NOMO-1 treated with dmso at 0.1 percent for 144 hours (cell line): ENCODE data around the gene CTSC.
"Not testable (repeated sequence)": the region's sequence is repeated elsewhere in the genome, so short reads cannot be mapped to it uniquely, and the experiment has no call there.

Source experiments
- DNase-seq: peaks from one replicate; lab custom pipeline; 2025; ENCODE audit not compliant: unreplicated experiment; lab: John Stamatoyannopoulos, UW

The CTSC gene

GRCh38 chr11:88284336-88285050 lies 53.0 kb downstream of the CTSC start:
- DNase-seq: no peak

DNA sequence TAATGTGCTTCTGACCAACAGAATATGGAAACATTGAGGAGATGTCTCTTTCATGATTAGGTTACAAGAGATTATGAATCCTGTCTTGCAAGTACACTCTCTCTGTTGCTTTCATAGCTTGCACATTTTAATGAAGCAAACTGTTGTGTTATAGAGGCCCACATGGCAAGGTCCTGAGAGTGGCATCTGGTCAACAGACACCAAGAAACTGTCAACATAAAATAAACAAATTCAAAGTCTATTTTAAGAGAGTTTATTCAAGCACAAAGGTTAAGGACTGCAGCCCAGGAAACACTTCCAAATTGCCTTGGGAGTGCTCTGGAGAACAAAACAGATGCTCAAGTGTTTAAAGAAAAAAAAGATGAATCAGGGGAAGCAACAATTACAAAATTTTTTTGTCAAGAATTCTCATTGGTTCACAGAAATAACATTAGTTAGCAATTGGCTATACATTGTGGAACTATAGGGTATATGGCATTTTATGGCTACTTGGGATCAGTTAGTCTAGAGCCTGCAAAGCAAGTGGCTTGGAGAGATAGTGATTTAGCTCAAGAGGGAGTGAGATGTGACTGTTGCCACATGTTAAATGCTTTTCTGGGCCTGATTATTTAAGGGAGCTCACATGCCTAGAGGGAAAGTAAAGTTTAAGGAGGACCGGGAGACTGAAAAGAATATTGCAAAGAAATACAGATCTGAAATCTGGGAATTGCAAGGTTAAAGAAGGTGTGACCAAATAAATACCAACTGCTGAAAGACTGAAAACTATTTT lies 54.6 kb downstream of the CTSC start:
- DNase-seq: no peak

DNA sequence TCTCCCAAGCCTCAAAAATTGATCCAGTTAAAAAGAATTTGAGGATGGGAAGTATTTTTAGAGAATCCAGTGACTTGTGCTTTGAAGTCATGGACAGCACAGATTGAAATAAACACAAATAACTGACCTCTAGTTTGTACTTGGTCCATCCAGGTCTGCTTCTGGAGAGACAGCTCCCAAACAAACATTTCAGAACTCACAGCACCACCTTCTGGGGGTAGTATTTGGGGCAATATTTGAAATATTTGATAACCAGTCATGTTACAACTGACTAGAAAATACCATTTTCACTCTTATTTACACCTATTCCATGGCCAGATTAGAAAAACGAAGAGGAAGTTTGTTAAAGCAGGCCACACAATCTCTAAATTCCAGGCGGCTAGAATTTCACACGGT lies 56.2 kb downstream of the CTSC start:
- DNase-seq: no peak

DNA sequence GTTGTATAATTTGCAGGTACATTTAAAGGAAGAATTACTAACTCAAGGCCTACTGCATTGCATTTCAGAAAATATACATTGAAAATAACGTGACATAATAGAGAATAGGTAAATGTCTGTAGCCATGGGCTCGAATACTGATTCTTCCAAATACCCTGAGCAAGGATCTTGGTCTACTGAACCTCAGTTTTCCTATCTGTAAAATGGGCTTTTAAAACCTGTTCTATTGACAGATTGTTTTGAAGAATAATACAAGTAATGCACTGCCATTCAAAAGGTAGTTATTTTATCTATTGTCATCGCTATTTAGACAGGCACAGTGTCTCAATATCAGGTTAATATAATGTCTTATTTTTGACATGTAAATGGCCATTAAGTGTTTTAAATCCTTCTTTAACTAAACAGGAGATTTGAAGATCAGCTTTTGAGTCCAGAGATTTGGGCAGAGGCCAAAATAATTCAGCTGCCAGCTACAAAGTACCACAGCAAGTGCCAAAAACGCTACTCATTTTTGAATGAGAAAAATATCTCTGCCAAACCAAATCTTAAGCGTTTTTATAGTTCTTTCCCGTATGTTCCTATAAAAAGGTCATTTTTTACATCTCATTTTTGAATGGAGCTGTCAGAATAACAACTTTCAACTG lies 56.7 kb downstream of the CTSC start:
- no peak for DNase-seq

DNA sequence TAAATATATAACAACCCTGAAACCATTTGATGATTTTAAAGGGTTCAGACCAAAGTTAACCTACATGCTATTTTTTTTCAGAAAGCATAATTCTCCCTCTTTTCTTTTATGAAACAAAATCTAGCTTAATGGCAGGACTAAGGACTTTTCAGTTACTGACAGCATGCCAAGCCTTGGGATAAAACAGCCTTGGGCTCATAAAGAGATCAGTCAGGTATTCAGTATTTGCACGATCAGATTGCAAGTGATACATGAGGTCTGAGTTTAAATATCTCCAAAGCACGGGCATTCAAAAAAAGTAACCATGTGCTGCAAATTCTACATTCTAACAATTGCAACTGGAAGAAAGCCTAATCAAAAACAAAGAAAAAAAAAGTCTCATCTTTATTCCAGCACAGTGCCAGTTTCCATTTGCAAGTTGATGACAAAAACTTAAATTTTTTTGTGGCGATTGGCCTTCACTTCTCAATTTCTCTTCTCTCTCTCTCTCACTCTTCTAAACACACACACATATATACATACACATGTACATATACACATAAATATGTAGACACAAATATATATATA lies 60.1 kb downstream of the CTSC start:
- no peak for DNase-seq

GRCh38 chr11:88275636-88276035 lies 61.9 kb downstream of the CTSC start:
- no peak for DNase-seq

- DNase-seq: peak; percentile 17
These were observed 70.6 kb downstream of the CTSC start for GRCh38 chr11:88266919-88267318.

- DNase-seq: no peak
These were observed 71.4 kb downstream of the CTSC start for GRCh38 chr11:88266157-88266556.

DNA sequence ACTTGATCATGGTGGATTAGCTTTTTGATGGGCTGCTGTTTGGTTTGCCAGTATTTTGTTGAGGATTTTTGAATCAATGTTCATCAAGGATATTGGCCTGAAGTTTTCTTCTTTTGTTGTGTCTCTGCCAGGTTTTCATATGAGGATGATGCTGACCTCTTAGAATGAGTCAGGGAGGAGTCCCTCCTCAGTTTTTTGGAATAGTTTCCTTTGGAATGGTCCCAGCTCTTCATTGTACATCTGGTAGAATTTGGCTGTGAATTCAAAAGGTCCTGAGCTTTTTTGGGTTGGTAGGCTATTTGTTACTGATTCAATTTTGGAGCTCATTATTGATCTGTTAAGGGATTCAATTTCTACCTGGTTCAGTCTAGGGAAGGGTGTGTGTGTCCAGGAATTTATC lies 78.1 kb downstream of the CTSC start:
- no peak for DNase-seq

DNA sequence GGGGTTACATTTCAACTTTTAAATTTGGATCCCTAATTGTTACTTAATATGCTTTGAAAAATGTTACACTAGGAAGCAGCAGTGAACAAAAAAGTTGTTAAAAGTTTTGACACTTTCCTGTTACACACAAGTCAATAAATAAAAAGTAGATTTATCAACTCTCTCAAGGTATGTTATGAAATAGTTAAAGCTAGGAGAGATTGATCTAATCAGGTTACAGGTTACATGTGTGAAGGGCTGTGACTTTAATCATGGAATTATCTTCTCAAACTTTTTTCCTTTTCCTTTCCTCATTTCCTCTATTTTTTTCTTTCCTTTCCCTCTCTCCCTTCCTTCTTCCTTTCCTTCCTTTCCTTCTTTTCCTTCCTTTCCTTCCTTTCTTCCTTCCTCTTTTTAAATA lies 85.3 kb downstream of the CTSC start:
- DNase-seq: no peak

DNA sequence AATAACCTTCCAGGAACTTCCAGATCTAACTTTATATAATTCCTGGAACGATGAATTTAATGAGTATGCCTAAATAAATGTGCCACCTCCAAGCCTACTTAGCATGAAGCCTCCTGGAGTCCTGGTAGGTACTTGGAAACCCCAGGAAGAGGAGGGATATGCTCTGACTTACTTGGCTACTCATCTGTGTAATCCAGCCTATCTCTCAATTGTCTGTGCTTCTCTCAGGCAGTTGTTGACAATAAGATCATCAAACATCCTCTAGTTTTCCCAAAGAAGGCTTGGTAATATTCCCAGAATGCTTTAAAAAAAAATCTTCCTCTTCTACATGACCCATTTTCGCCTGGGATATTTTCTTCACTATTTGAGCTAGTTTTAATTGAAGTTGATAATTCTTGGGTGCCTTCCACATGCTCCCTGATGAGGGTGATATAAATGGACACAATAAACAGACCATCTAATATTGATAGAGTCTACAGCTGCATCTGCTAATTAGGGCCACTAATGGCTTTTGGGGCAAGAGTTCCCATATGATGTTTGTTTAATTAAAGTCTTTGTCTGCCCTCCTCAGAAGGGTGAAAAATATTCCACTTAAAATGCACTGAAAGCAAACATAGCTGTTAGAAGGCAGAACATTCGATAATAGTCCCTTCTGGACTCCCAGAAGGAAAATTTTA lies 86.8 kb downstream of the CTSC start:
- DNase-seq: no peak

GRCh38 chr11:88249706-88250105 lies 87.8 kb downstream of the CTSC start:
- no peak for DNase-seq

DNA sequence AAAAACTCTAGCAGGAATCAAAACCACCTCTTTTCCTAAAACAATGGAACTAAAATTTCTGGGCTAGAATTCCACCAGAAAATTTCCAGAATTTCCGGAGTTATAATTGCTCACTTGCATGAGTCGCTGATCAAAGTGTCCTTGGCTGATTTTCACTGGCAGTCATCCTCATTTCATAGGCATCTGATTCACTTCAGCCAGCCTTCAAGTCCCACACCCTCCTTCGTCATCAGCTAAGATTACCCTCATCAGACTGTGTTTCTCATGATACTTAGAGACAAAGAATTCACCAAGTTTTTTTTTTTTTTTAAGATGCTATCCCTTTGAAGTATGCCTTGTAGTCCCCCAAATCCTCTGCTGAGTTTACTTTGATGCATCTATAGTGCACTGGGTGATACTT lies 90.8 kb downstream of the CTSC start:
- DNase-seq: no peak

DNA sequence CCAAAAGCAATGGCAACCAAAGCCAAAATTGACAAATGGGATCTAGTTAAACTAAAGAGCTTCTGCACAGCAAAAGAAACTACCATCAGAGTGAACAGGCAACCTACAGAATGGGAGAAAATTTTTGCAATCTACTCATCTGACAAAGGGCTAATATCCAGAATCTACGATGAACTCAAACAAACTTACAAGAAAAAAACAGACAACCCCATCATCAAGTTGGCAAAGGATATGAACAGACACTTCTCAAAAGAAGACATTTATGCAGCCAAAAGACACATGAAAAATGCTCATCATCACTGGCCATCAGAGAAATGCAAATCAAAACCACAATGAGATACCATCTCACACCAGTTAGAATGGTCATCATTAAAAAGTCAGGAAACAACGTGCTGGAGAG lies 92.0 kb downstream of the CTSC start:
- DNase-seq: not testable (repeated sequence)
